Large intestine (tissue), 3 donors: Measurements from ENCODE around the gene ARF3. TPM values are rescaled to one million over a fixed set of nuclear protein-coding genes. Genes with fewer than 3 reads are reported as not detected.

Experiments used
- DNase-seq, 2 donors: peaks; one replicate each; pipeline versions ENCODE4 v3.0.0 to v3.0.0-alpha.2; 2013
- H3K27ac ChIP-seq: one replicate; pipeline ENCODE4 v1.5.1; 2013; ENCODE audit warnings: low read length
- H3K27me3 ChIP-seq: 2 replicates; pipeline ENCODE4 v1.6.1; 2013; ENCODE audit warnings: low read length; ENCODE audit not compliant: control insufficient read depth, insufficient read depth
- H3K36me3 ChIP-seq: 2 replicates; pipeline ENCODE4 v1.6.1; 2013; ENCODE audit warnings: low read length; ENCODE audit not compliant: control insufficient read depth, insufficient read depth
- H3K4me1 ChIP-seq: one replicate; pipeline ENCODE4 v1.6.1; 2013; ENCODE audit warnings: low read length; ENCODE audit not compliant: control insufficient read depth, insufficient read depth
- H3K4me3 ChIP-seq: one replicate; pipeline ENCODE4 v1.5.1; 2013; ENCODE audit warnings: low read length
- H3K9me3 ChIP-seq: one replicate; pipeline ENCODE4 v1.6.1; 2013; ENCODE audit warnings: mild to moderate bottlenecking, low read depth, low read length, moderate library complexity; ENCODE audit not compliant: control insufficient read depth
- WGBS: methylation state at CpG from one replicate; pipeline ENCODE4 v1.1.5; 2013; ENCODE audit warnings: low lambda C conversion rate; ENCODE audit not compliant: insufficient coverage; 5-methylcytosine and 5-hydroxymethylcytosine counted together
- polyA plus RNA-seq: library from polyadenylated mRNA; unstranded; fragments of 120-200 nt; gene quantifications from one replicate; pipeline ENCODE4 v1.2.1, GENCODE V29; 2013

The ARF3 gene
- polyA plus RNA-seq, 1 donor: 92.4 TPM

- no peak overlapping the region for H3K4me3 ChIP-seq
- H3K27ac ChIP-seq: no peak overlapping the region
- H3K9me3 ChIP-seq: no peaks in the 10 kb centered on the region
- no peaks in the 10 kb centered on the region for H3K36me3 ChIP-seq
- no peaks in the 10 kb centered on the region for H3K4me1 ChIP-seq
- no peak for DNase-seq
- peaks cover 12% of the 10 kb centered on the region for H3K27me3 ChIP-seq
Observed at GRCh38 chr12:48961801-48962200, 4.5 kb upstream of the ARF3 start.

- H3K27me3 ChIP-seq: peaks cover 11% of the 10 kb centered on the region
- H3K27ac ChIP-seq: no peak overlapping the region
- DNase-seq: no peak
- H3K9me3 ChIP-seq: no peaks in the 10 kb centered on the region
- no CpG with 5 or more reads among the region's 4 CpGs for WGBS
- no peak overlapping the region for H3K4me3 ChIP-seq
- no peaks in the 10 kb centered on the region for H3K36me3 ChIP-seq
- H3K4me1 ChIP-seq: no peaks in the 10 kb centered on the region
Observed at GRCh38 chr12:48961331-48961730, 4.0 kb upstream of the ARF3 start.

- no peak for DNase-seq
- Histone ChIP-seq H3K4me1 (peaks cover 2% of the 10 kb centered on the region), H3K9me3 (no peaks in the 10 kb centered on the region), H3K27me3 (peaks cover 6% of the 10 kb centered on the region), H3K36me3 (no peaks in the 10 kb centered on the region), H3K4me3 (no peak overlapping the region), H3K27ac (no peak overlapping the region)
- WGBS: no CpG with 5 or more reads among the region's 3 CpGs
Observed at GRCh38 chr12:48960834-48961233, 3.5 kb upstream of the ARF3 start.

GRCh38 chr12:48958049-48958388 lies 732 bp upstream of the ARF3 start:
- Histone ChIP-seq H3K27me3 (no peaks in the 10 kb centered on the region), H3K9me3 (no peaks in the 10 kb centered on the region), H3K27ac (peak overlapping the region; percentile 34), H3K36me3 (peaks cover 6% of the 10 kb centered on the region), H3K4me1 (peaks cover 6% of the 10 kb centered on the region), H3K4me3 (peak overlapping the region; percentile 99)
- 13% methylated on average over 1 of the region's 3 CpGs for WGBS
- no peak for DNase-seq

GRCh38 chr12:48956279-48957140 lies 777 bp downstream of the ARF3 start:
- H3K36me3 ChIP-seq: peaks cover 17% of the 10 kb centered on the region
- peak; percentile 87 to 88 for DNase-seq
- WGBS: no CpG with 5 or more reads among the region's 29 CpGs
- peaks cover 6% of the 10 kb centered on the region for H3K4me1 ChIP-seq
- no peaks in the 10 kb centered on the region for H3K27me3 ChIP-seq
- H3K9me3 ChIP-seq: no peaks in the 10 kb centered on the region
- H3K27ac ChIP-seq: peak overlapping the region; percentile 93
- H3K4me3 ChIP-seq: peak overlapping the region; percentile 99

GRCh38 chr12:48954841-48955501 lies 2.3 kb downstream of the ARF3 start:
- whole genome bisulfite sequencing: no CpG with 5 or more reads among the region's 3 CpGs
- no peak overlapping the region for H3K27ac ChIP-seq
- no peak overlapping the region for H3K4me3 ChIP-seq

GRCh38 chr12:48954061-48954460 lies 3.2 kb downstream of the ARF3 start:
- WGBS: no CpG with 5 or more reads among the region's 3 CpGs
- Histone ChIP-seq H3K4me1 (peaks cover 6% of the 10 kb centered on the region), H3K36me3 (peaks cover 21% of the 10 kb centered on the region), H3K4me3 (no peak overlapping the region), H3K27me3 (no peaks in the 10 kb centered on the region), H3K27ac (no peak overlapping the region), H3K9me3 (no peaks in the 10 kb centered on the region)
- DNase-seq: no peak

More at GRCh38 chr12:48954841-48955501, 2.3 kb downstream of the ARF3 start:
- H3K4me1 ChIP-seq: peaks cover 6% of the 10 kb centered on the region
- no peak for DNase-seq
- H3K36me3 ChIP-seq: peaks cover 18% of the 10 kb centered on the region
- H3K9me3 ChIP-seq: no peaks in the 10 kb centered on the region
- no peaks in the 10 kb centered on the region for H3K27me3 ChIP-seq

GRCh38 chr12:48952691-48953090 lies 4.6 kb downstream of the ARF3 start:
- no peaks in the 10 kb centered on the region for H3K9me3 ChIP-seq
- H3K36me3 ChIP-seq: peaks cover 21% of the 10 kb centered on the region
- H3K27me3 ChIP-seq: no peaks in the 10 kb centered on the region
- H3K4me3 ChIP-seq: no peak overlapping the region
- no peak for DNase-seq
- WGBS: no CpG with 5 or more reads among the region's 4 CpGs
- peaks cover 6% of the 10 kb centered on the region for H3K4me1 ChIP-seq
- H3K27ac ChIP-seq: no peak overlapping the region

GRCh38 chr12:48947727-48948126 lies 9.6 kb downstream of the ARF3 start:
- H3K4me1 ChIP-seq: no peaks in the 10 kb centered on the region
- peak in 1 of 2 donors; percentile 28 for DNase-seq
- no peak overlapping the region for H3K27ac ChIP-seq
- peaks cover 23% of the 10 kb centered on the region for H3K36me3 ChIP-seq
- no CpG with 5 or more reads among the region's 3 CpGs for WGBS
- H3K27me3 ChIP-seq: no peaks in the 10 kb centered on the region
- H3K9me3 ChIP-seq: no peaks in the 10 kb centered on the region
- H3K4me3 ChIP-seq: no peak overlapping the region

- 40% methylated on average over 1 of the region's 6 CpGs for WGBS
- no peak for DNase-seq
- H3K4me1 ChIP-seq: no peaks in the 10 kb centered on the region
- no peaks in the 10 kb centered on the region for H3K9me3 ChIP-seq
- H3K27ac ChIP-seq: no peak overlapping the region
- H3K36me3 ChIP-seq: peaks cover 15% of the 10 kb centered on the region
- no peaks in the 10 kb centered on the region for H3K27me3 ChIP-seq
- H3K4me3 ChIP-seq: no peak overlapping the region
Observed at GRCh38 chr12:48946943-48947342, 10.3 kb downstream of the ARF3 start.

- H3K36me3 ChIP-seq: peaks cover 19% of the 10 kb centered on the region
- no peaks in the 10 kb centered on the region for H3K4me1 ChIP-seq
- DNase-seq: no peak
- H3K27me3 ChIP-seq: no peaks in the 10 kb centered on the region
- no peaks in the 10 kb centered on the region for H3K9me3 ChIP-seq
- H3K4me3 ChIP-seq: no peak overlapping the region
- H3K27ac ChIP-seq: no peak overlapping the region
Observed at GRCh38 chr12:48946205-48946604, 11.1 kb downstream of the ARF3 start.
